OCI-LY1 (cell line): ENCODE data around the gene HIVEP2.

Experiments used
- H2AFZ ChIP-seq: fragments of 200-600 bp; sonication (generic), shearing (Covaris generic); 2 replicates; pipeline ENCODE4 v1.6.0; 2014; ENCODE audit warnings: antibody characterized with exemption, mild to moderate bottlenecking, low read length
- H3F3A ChIP-seq: fragments of 200-600 bp; sonication (generic), shearing (Covaris generic); 2 replicates; pipeline ENCODE4 v1.6.0; 2014; ENCODE audit warnings: mild to moderate bottlenecking, antibody characterized with exemption, low read length, moderate library complexity; ENCODE audit not compliant: insufficient read depth
- H3K27ac ChIP-seq: fragments of 200-600 bp; sonication (generic); 2 replicates; pipeline ENCODE4 v1.5.1; 2014; ENCODE audit warnings: low read length, mixed run types, mild to moderate bottlenecking, low read depth; ENCODE audit not compliant: poor library complexity, severe bottlenecking
- H3K27me3 ChIP-seq: fragments of 200-600 bp; sonication (generic); 2 replicates; pipeline ENCODE4 v1.6.0; 2014; ENCODE audit warnings: antibody characterized with exemption, mild to moderate bottlenecking, low read length, moderate library complexity; ENCODE audit not compliant: insufficient read depth
- H3K36me3 ChIP-seq: fragments of 200-600 bp; sonication (generic); 2 replicates; pipeline ENCODE4 v1.6.1; 2014; ENCODE audit warnings: mild to moderate bottlenecking, antibody characterized with exemption, low read length, moderate library complexity, mixed read lengths; ENCODE audit not compliant: insufficient read depth
- H3K4me1 ChIP-seq: fragments of 200-600 bp; sonication (generic); 2 replicates; pipeline ENCODE4 v1.5.1; 2014; ENCODE audit warnings: mild to moderate bottlenecking, low read length, moderate library complexity; ENCODE audit not compliant: insufficient read depth, severe bottlenecking
- H3K4me2 ChIP-seq: fragments of 200-600 bp; sonication (generic), shearing (Covaris generic); 2 replicates; pipeline ENCODE4 v1.6.1; 2014; ENCODE audit warnings: low read length
- H3K4me3 ChIP-seq: fragments of 200-600 bp; sonication (generic); 2 replicates; pipeline ENCODE4 v1.5.1; 2014; ENCODE audit warnings: low read length, low read depth, mild to moderate bottlenecking, mixed read lengths; ENCODE audit not compliant: poor library complexity, severe bottlenecking
- H3K79me2 ChIP-seq: fragments of 200-600 bp; shearing (Covaris generic); 2 replicates; pipeline ENCODE4 v1.6.1; 2016; ENCODE audit warnings: mixed run types, low read length, mixed read lengths; ENCODE audit not compliant: insufficient read depth
- H3K9ac ChIP-seq: fragments of 200-600 bp; sonication (generic), shearing (Covaris generic); 2 replicates; pipeline ENCODE4 v1.6.1; 2014; ENCODE audit warnings: mild to moderate bottlenecking, low read length, mixed read lengths
- H3K9me2 ChIP-seq: fragments of 200-600 bp; sonication (generic), shearing (Covaris generic); 2 replicates; pipeline ENCODE4 v1.6.1; 2014; ENCODE audit warnings: low read depth, mild to moderate bottlenecking, low read length, mixed read lengths
- H3K9me3 ChIP-seq: fragments of 200-600 bp; shearing (Covaris generic); 2 replicates; pipeline ENCODE4 v1.6.1; 2014; ENCODE audit warnings: low read length, mixed read lengths
- H4K20me1 ChIP-seq: fragments of 200-600 bp; sonication (generic), shearing (Covaris generic); 2 replicates; pipeline ENCODE4 v1.6.0; 2016; ENCODE audit warnings: mild to moderate bottlenecking, low read length; ENCODE audit not compliant: insufficient read depth
- CTCF ChIP-seq: fragments of 200-600 bp; sonication (generic), shearing (Covaris generic); IDR thresholded peaks from 2 replicates; pipeline ENCODE4 v1.5.1; 2017; ENCODE audit warnings: mild to moderate bottlenecking, antibody characterized with exemption, low read length, moderate library complexity, mixed read lengths
- EZH2 ChIP-seq: fragments of 200-600 bp; sonication (generic), shearing (Covaris generic); IDR thresholded peaks from 2 replicates; pipeline ENCODE4 v1.8.0; 2017; ENCODE audit warnings: borderline replicate concordance, mixed run types, mild to moderate bottlenecking, antibody characterized with exemption, low read length, moderate library complexity, mixed read lengths

Gene HIVEP2

GRCh38 chr6:142753196-142753595 is 191.8 kb downstream of the HIVEP2 start:
- Histone ChIP-seq H3K9me3 (no peaks in the 10 kb centered on the region), H3F3A (no peaks in the 10 kb centered on the region), H3K27me3 (no peaks in the 10 kb centered on the region), H2AFZ (no peak overlapping the region), H3K27ac (no peak overlapping the region), H3K4me1 (no peaks in the 10 kb centered on the region), H3K36me3 (peaks cover 50% of the 10 kb centered on the region; the same call in 1 of the 2 replicates), H3K79me2 (no peaks in the 10 kb centered on the region), H3K4me2 (no peak overlapping the region), H3K9ac (no peak overlapping the region), H3K9me2 (no peaks in the 10 kb centered on the region), H3K4me3 (no peak overlapping the region), H4K20me1 (no peaks in the 10 kb centered on the region)
- TF ChIP-seq EZH2 (no peak), CTCF (no peak)

- Histone ChIP-seq H3K9me2 (no peaks in the 10 kb centered on the region), H3K4me2 (no peak overlapping the region), H3K27me3 (no peaks in the 10 kb centered on the region), H3K4me3 (no peak overlapping the region), H3K79me2 (no peaks in the 10 kb centered on the region), H3K4me1 (no peaks in the 10 kb centered on the region), H3K27ac (no peak overlapping the region), H3F3A (no peaks in the 10 kb centered on the region), H3K36me3 (peaks cover 42% of the 10 kb centered on the region; the same call in 1 of the 2 replicates), H3K9me3 (no peaks in the 10 kb centered on the region), H2AFZ (no peak overlapping the region), H4K20me1 (no peaks in the 10 kb centered on the region), H3K9ac (no peak overlapping the region)
- TF ChIP-seq CTCF (no peak), EZH2 (no peak)
Measured at GRCh38 chr6:142752348-142752747, 192.6 kb downstream of the HIVEP2 start.

DNA sequence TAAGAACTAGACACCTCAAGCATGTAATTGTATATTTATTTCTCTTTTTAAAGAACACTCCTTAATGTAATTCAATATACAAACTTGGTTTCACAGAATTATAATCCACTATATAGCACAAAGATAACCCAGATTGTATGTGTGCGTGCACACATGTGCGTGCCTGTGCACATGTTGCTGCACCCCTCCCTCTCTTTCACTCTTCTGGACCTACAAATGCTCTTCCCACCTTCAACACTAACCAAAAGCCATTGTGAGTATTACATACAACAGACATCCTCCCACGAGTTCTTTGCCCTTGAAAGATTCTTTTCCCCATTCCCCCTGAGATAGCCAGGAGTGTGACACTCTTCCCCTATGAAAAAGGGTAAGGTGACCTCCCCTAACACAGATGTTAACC is 193.5 kb downstream of the HIVEP2 start:
- Histone ChIP-seq H3K4me3 (no peak overlapping the region), H3K9me3 (no peaks in the 10 kb centered on the region), H3K9ac (no peak overlapping the region), H3K4me1 (no peaks in the 10 kb centered on the region), H3K36me3 (peaks cover 33% of the 10 kb centered on the region; the same call in 1 of the 2 replicates), H3K79me2 (no peaks in the 10 kb centered on the region), H2AFZ (no peak overlapping the region), H3K4me2 (no peak overlapping the region), H3K27me3 (no peaks in the 10 kb centered on the region), H3K9me2 (no peaks in the 10 kb centered on the region), H3K27ac (no peak overlapping the region), H4K20me1 (no peaks in the 10 kb centered on the region), H3F3A (no peaks in the 10 kb centered on the region)
- TF ChIP-seq CTCF (no peak), EZH2 (no peak)
